ENCODE results near the gene MAML1.

Gene MAML1

GRCh38 chr5:179758955-179759354 is 26.3 kb downstream of the MAML1 start:
- Histone ChIP-seq H3K9me2 (replicated peaks; ENCODE audit: low read depth, low read length) (no peaks in the 10 kb centered on the region), H3K79me2 (ENCODE audit: insufficient read depth, low read length) (peaks cover 70% of the 10 kb centered on the region), H3K36me3 (ENCODE audit: insufficient read depth, low read length) (no peaks in the 10 kb centered on the region), H3K4me1 (ENCODE audit: insufficient read depth, low read length, poor library complexity, severe bottlenecking) (peaks cover 7% of the 10 kb centered on the region), H4K20me1 (ENCODE audit: insufficient read depth, low read length, poor library complexity, severe bottlenecking) (peaks cover 35% of the 10 kb centered on the region), H2AFZ (ENCODE audit: low read length) (no peak overlapping the region), H3K4me3 (ENCODE audit: low read length, poor library complexity, severe bottlenecking) (no peak overlapping the region), H3K27me3 (ENCODE audit: insufficient read depth, low read length, poor library complexity, severe bottlenecking) (no peaks in the 10 kb centered on the region), H3K9ac (ENCODE audit: low read depth, low read length, poor library complexity, severe bottlenecking) (no peak overlapping the region), H3K9me3 (ENCODE audit: insufficient read depth, low read depth, low read length) (no peaks in the 10 kb centered on the region), H3F3A (ENCODE audit: low read depth) (no peaks in the 10 kb centered on the region), H3K4me2 (ENCODE audit: low read depth, low read length, poor library complexity, severe bottlenecking) (no peak overlapping the region)
- TF ChIP-seq CTCF (conservative IDR thresholded peaks at IDR 0.05; ENCODE audit: low read length), result no peak
- no peak for TF ChIP-seq EZH2phosphoT487 (IDR thresholded peaks at IDR 0.05; ENCODE audit: borderline replicate concordance)

- H3K79me2 ChIP-seq (ENCODE audit: insufficient read depth, low read length), result peaks cover 62% of the 10 kb centered on the region
- peaks cover 26% of the 10 kb centered on the region for H4K20me1 ChIP-seq (ENCODE audit: insufficient read depth, low read length, poor library complexity, severe bottlenecking)
- H3K9me3 ChIP-seq (ENCODE audit: insufficient read depth, low read depth, low read length), result no peaks in the 10 kb centered on the region
- no peaks in the 10 kb centered on the region for H3K9me2 ChIP-seq (replicated peaks; ENCODE audit: low read depth, low read length)
- no peak overlapping the region for H2AFZ ChIP-seq (ENCODE audit: low read length)
- no peaks in the 10 kb centered on the region for H3K36me3 ChIP-seq (ENCODE audit: insufficient read depth, low read length)
- H3K4me1 ChIP-seq (ENCODE audit: insufficient read depth, low read length, poor library complexity, severe bottlenecking), result peaks cover 7% of the 10 kb centered on the region
- H3K27me3 ChIP-seq (ENCODE audit: insufficient read depth, low read length, poor library complexity, severe bottlenecking), result no peaks in the 10 kb centered on the region
- no peak overlapping the region for H3K4me3 ChIP-seq (ENCODE audit: low read length, poor library complexity, severe bottlenecking)
- no peak overlapping the region for H3K9ac ChIP-seq (ENCODE audit: low read depth, low read length, poor library complexity, severe bottlenecking)
- H3F3A ChIP-seq (ENCODE audit: low read depth), result no peaks in the 10 kb centered on the region
- TF ChIP-seq CTCF (conservative IDR thresholded peaks at IDR 0.05; ENCODE audit: low read length) (no peak), EZH2phosphoT487 (IDR thresholded peaks at IDR 0.05; ENCODE audit: borderline replicate concordance) (no peak)
- H3K4me2 ChIP-seq (ENCODE audit: low read depth, low read length, poor library complexity, severe bottlenecking), result no peak overlapping the region
Measured at GRCh38 chr5:179759581-179760551, 27.2 kb downstream of the MAML1 start.

- H3K9ac ChIP-seq (ENCODE audit: low read depth, low read length, poor library complexity, severe bottlenecking), result no peak overlapping the region
Measured at GRCh38 chr5:179762079-179762780, 29.6 kb downstream of the MAML1 start.

More at GRCh38 chr5:179762079-179762780, 29.6 kb downstream of the MAML1 start:
- Histone ChIP-seq H3K79me2 (ENCODE audit: insufficient read depth, low read length) (peaks cover 50% of the 10 kb centered on the region), H2AFZ (ENCODE audit: low read length) (no peak overlapping the region), H3K4me2 (ENCODE audit: low read depth, low read length, poor library complexity, severe bottlenecking) (no peak overlapping the region), H3K9me3 (ENCODE audit: insufficient read depth, low read depth, low read length) (no peaks in the 10 kb centered on the region), H3K36me3 (ENCODE audit: insufficient read depth, low read length) (peaks cover 18% of the 10 kb centered on the region; the same call in 1 of the 2 replicates), H3F3A (ENCODE audit: low read depth) (no peaks in the 10 kb centered on the region), H3K27me3 (ENCODE audit: insufficient read depth, low read length, poor library complexity, severe bottlenecking) (no peaks in the 10 kb centered on the region), H3K4me1 (ENCODE audit: insufficient read depth, low read length, poor library complexity, severe bottlenecking) (peaks cover 7% of the 10 kb centered on the region), H3K4me3 (ENCODE audit: low read length, poor library complexity, severe bottlenecking) (no peak overlapping the region), H3K9me2 (replicated peaks; ENCODE audit: low read depth, low read length) (no peaks in the 10 kb centered on the region), H4K20me1 (ENCODE audit: insufficient read depth, low read length, poor library complexity, severe bottlenecking) (peaks cover 24% of the 10 kb centered on the region)
- TF ChIP-seq CTCF (conservative IDR thresholded peaks at IDR 0.05; ENCODE audit: low read length) (no peak), EZH2phosphoT487 (IDR thresholded peaks at IDR 0.05; ENCODE audit: borderline replicate concordance) (no peak)

Measured in Loucy (cell line).